K562 (cell line): Measurements from ENCODE around the gene AKAP14. TPM values are rescaled to one million over a fixed set of nuclear protein-coding genes. Genes with fewer than 3 reads are reported as not detected.

ENCODE experiments used
- CBFB ChIP-seq: sonication (generic); formaldehyde crosslinking; IDR thresholded peaks from 2 replicates; pipeline ENCODE4 v1.4.0; 2020; ENCODE audit warnings: mild to moderate bottlenecking, missing genetic modification reagents
- CREM ChIP-seq: IDR thresholded peaks from 2 replicates; pipeline ENCODE4 v1.6.1; 2014; ENCODE audit warnings: antibody characterized with exemption, low read depth
- EP400 ChIP-seq: fragments of 450-650 bp; IDR thresholded peaks from 2 replicates; pipeline ENCODE4 v1.6.1; 2017; ENCODE audit warnings: antibody characterized with exemption, mild to moderate bottlenecking, moderate library complexity
- EZH2 ChIP-seq: IDR thresholded peaks from 2 replicates; pipeline ENCODE4 v1.6.1; 2012; ENCODE audit warnings: low read depth, mild to moderate bottlenecking, inconsistent platforms, low read length, borderline replicate concordance
- HCFC1 ChIP-seq: IDR thresholded peaks from 2 replicates; pipeline ENCODE4 v1.6.1; 2012; ENCODE audit warnings: low read depth, low read length, improper control_type of control experiment
- JUND ChIP-seq, 2 experiments: IDR thresholded peaks; 2 replicates in 1 of 2; 3 replicates in 1 of 2; pipeline ENCODE4 v1.6.1; 2011; ENCODE audit warnings: borderline replicate concordance in 2 of 2, low read depth in 2 of 2, low read length in 2 of 2, improper control_type of control experiment in 1 of 2, missing biosample characterization in 1 of 2, missing genetic modification characterization in 1 of 2, missing genetic modification reagents in 1 of 2
- KDM2B ChIP-seq: fragments of 250-450 bp; sonication (Bioruptor Pico); IDR thresholded peaks from 2 replicates; pipeline ENCODE4 v1.8.0; 2021; ENCODE audit warnings: mild to moderate bottlenecking, moderate library complexity
- L3MBTL2 ChIP-seq: fragments of 450-650 bp; IDR thresholded peaks from 2 replicates; pipeline ENCODE4 v1.6.1; 2016; ENCODE audit warnings: mild to moderate bottlenecking, moderate library complexity
- MEIS2 ChIP-seq: fragments of 450-650 bp; IDR thresholded peaks from 2 replicates; pipeline ENCODE4 v1.6.1; 2014; ENCODE audit warnings: mild to moderate bottlenecking; ENCODE audit not compliant: partially characterized antibody
- POU5F1 ChIP-seq: fragments of 150-350 bp; IDR thresholded peaks from 2 replicates; pipeline ENCODE4 v1.6.1; 2014; ENCODE audit warnings: borderline replicate concordance, low read length, low read depth, mild to moderate bottlenecking; ENCODE audit not compliant: partially characterized antibody
- RBM15 ChIP-seq: fragments of 200-400 bp; formaldehyde crosslinking; IDR thresholded peaks from 2 replicates; pipeline ENCODE4 v1.6.1; 2018; ENCODE audit warnings: mild to moderate bottlenecking, low read length, moderate library complexity; ENCODE audit not compliant: insufficient read depth
- RBM25 ChIP-seq: fragments of 200-400 bp; formaldehyde crosslinking; IDR thresholded peaks from 2 replicates; pipeline ENCODE4 v1.6.1; 2018; ENCODE audit warnings: low read length, low read depth, moderate library complexity; ENCODE audit not compliant: severe bottlenecking
- SIX5 ChIP-seq, 2 experiments: IDR thresholded peaks; 2 replicates each; pipeline ENCODE4 v1.6.1; 2011; ENCODE audit warnings: low read length in 2 of 2, borderline replicate concordance in 1 of 2, low read depth in 1 of 2, mild to moderate bottlenecking in 1 of 2, moderate library complexity in 1 of 2; ENCODE audit not compliant: insufficient read depth in 1 of 2
- ZBTB8A ChIP-seq: fragments of 450-650 bp; IDR thresholded peaks from 2 replicates; pipeline ENCODE4 v1.6.1; 2018; ENCODE audit warnings: mild to moderate bottlenecking, moderate library complexity; ENCODE audit not compliant: partially characterized antibody
- ZNF12 ChIP-seq: sonication (generic); formaldehyde crosslinking; IDR thresholded peaks from 2 replicates; pipeline ENCODE4 v1.4.0; 2020; ENCODE audit warnings: mild to moderate bottlenecking, missing genetic modification reagents
- ZNF282 ChIP-seq: sonication (generic); formaldehyde crosslinking; IDR thresholded peaks from 2 replicates; pipeline ENCODE4 v1.8.1; 2023; ENCODE audit warnings: missing genetic modification reagents
- ZNF436 ChIP-seq: fragments of 250-450, 450-650 bp; sonication (Bioruptor Pico); formaldehyde crosslinking; IDR thresholded peaks from 2 replicates; pipeline ENCODE4 v1.7.0; 2020; ENCODE audit warnings: mild to moderate bottlenecking
- ZNF766 ChIP-seq: fragments of 200-800 bp; sonication (Bioruptor generic); conservative IDR thresholded peaks from 2 replicates; pipeline ENCODE4 v1.6.1; 2016; ENCODE audit warnings: missing genetic modification characterization, missing compliant biosample characterization
- polyA plus RNA-seq, 8 experiments: library from polyadenylated mRNA; depleted of rRNA in 4 of 8; stranded (reverse) in 5 of 8; unstranded in 3 of 8; fragments of >200 nt; fragmentation: Nextera tagmentation in 2 of 8; fragmentation: Illumina TruSeq in 1 of 8; extraction: Ambion mirVana in 2 of 8; extraction: Trizol in 1 of 8; gene quantifications; 2 replicates each; pipeline versions ENCODE4 v1.2.1 to v1.2.3, GENCODE V29; 2011 to 2014; ENCODE audit warnings: inconsistent platforms in 1 of 8, missing spikeins in 1 of 8
- total RNA-seq, 7 experiments: library from RNA; depleted of rRNA in 6 of 7; stranded (reverse); fragments of >200 nt in 6 of 7; fragmentation: Illumina TruSeq in 2 of 7; extraction: Trizol in 2 of 7; gene quantifications; 2 replicates each; pipeline versions ENCODE4 v1.2.1 to v1.2.3, GENCODE V29; 2011 to 2021; ENCODE audit warnings: low replicate concordance in 1 of 7
- TF ChIP-seq, protein P1 (sequence below): sonication (generic); formaldehyde crosslinking; IDR thresholded peaks from 2 replicates; pipeline ENCODE4 v1.8.0; 2023; ENCODE audit warnings: mild to moderate bottlenecking, missing genetic modification reagents
- TF ChIP-seq, protein P2 (sequence below): sonication (generic); formaldehyde crosslinking; IDR thresholded peaks from 2 replicates; pipeline ENCODE4 v1.8.1; 2023; ENCODE audit warnings: mild to moderate bottlenecking, missing genetic modification reagents, moderate library complexity

Gene AKAP14
- total and polyA plus RNA-seq, 9 of the 15 experiments (the other 6 are each of a cell fraction or from before 2014, with no cell fraction given), result not detected

DNA sequence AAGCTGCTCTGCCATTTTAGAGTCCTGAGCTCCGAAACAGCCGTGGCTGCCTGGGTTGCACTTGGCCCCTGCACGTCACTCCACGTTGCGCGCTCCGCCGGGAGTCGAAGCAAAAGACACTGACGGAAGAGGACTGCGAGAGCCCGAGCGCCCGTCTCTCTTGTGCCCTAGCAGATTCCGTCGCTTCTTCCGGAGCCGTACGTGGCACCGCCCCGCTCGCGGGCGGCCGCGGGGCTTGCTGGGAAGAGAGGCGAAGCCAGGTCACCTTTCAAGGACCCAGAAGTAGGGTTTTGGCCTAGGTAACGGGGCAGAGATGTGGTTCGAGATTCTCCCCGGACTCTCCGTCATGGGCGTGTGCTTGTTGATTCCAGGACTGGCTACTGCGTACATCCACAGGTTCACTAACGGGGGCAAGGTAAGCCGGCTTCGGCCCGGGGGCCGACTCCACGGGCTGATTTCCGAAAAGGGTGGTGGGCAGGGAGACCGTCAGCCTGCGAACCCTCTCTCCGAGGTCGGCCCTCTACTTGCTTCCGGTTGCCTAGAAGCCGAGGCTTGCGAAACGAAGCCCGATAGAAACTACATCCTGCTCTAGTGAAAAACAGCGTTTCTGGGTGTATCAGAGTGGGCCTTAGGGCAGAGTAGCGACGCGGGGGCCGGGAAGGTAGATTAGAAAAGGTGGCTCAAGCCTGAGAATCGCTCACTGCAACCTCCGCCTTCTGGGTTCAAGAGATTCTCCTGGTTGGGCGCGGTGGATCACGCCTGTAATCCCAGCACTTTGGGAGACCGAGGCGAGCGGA lies 23.9 kb upstream of the AKAP14 start, which contains the start of the genes NDUFA1 and RNF113A (continued):
- TF ChIP-seq RBM25 (no peak), SIX5 (IDR thresholded peaks at IDR 0.05; ENCODE audit: borderline replicate concordance in 1 of 2, insufficient read depth in 1 of 2, low read depth in 1 of 2, low read length in 2 of 2) (peak in 1 of 2 experiments; percentile 28; a peak in 2 of 4 replicates), ZNF436 (CRISPR knock-in tag) (no peak), ZNF12 (CRISPR knock-in tag) (peak; percentile 64; the same call in 1 of the 2 replicates), HCFC1 (peak; percentile 69), L3MBTL2 (peak; percentile 87), RBM15 (no peak), EZH2 (no peak), ZNF282 (no peak), MEIS2 (peak; percentile 18), POU5F1 (peak; percentile 63), ZNF766 (CRISPR knock-in tag) (peak; percentile 72; the same call in 1 of the 2 replicates), CBFB (CRISPR knock-in tag) (no peak), ZBTB8A (no peak), KDM2B (CRISPR knock-in tag) (no peak), EP400 (peak; percentile 90), CREM (peak; percentile 87), JUND (IDR thresholded peaks at IDR 0.05; ENCODE audit: borderline replicate concordance, low read depth, low read length) (peak; percentile 34; the same call in 1 of the 2 replicates), JUND (tag; IDR thresholded peaks at IDR 0.05; ENCODE audit: borderline replicate concordance, low read depth, low read length) (peak; percentile 17; the same call in 1 of the 3 replicates)
- TF ChIP-seq, protein P1, sequence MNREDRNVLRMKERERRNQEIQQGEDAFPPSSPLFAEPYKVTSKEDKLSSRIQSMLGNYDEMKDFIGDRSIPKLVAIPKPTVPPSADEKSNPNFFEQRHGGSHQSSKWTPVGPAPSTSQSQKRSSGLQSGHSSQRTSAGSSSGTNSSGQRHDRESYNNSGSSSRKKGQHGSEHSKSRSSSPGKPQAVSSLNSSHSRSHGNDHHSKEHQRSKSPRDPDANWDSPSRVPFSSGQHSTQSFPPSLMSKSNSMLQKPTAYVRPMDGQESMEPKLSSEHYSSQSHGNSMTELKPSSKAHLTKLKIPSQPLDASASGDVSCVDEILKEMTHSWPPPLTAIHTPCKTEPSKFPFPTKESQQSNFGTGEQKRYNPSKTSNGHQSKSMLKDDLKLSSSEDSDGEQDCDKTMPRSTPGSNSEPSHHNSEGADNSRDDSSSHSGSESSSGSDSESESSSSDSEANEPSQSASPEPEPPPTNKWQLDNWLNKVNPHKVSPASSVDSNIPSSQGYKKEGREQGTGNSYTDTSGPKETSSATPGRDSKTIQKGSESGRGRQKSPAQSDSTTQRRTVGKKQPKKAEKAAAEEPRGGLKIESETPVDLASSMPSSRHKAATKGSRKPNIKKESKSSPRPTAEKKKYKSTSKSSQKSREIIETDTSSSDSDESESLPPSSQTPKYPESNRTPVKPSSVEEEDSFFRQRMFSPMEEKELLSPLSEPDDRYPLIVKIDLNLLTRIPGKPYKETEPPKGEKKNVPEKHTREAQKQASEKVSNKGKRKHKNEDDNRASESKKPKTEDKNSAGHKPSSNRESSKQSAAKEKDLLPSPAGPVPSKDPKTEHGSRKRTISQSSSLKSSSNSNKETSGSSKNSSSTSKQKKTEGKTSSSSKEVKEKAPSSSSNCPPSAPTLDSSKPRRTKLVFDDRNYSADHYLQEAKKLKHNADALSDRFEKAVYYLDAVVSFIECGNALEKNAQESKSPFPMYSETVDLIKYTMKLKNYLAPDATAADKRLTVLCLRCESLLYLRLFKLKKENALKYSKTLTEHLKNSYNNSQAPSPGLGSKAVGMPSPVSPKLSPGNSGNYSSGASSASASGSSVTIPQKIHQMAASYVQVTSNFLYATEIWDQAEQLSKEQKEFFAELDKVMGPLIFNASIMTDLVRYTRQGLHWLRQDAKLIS (CRISPR knock-in tag), result 0 out of 2 replicates have a peak, but pooled peaks have one; percentile 67
- TF ChIP-seq, protein P2, sequence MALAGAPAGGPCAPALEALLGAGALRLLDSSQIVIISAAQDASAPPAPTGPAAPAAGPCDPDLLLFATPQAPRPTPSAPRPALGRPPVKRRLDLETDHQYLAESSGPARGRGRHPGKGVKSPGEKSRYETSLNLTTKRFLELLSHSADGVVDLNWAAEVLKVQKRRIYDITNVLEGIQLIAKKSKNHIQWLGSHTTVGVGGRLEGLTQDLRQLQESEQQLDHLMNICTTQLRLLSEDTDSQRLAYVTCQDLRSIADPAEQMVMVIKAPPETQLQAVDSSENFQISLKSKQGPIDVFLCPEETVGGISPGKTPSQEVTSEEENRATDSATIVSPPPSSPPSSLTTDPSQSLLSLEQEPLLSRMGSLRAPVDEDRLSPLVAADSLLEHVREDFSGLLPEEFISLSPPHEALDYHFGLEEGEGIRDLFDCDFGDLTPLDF (CRISPR knock-in tag), result peak; percentile 62
